CD4-positive, alpha-beta memory T cell (primary cell): Measurements from ENCODE around the gene TNFSF11. TPM values are rescaled to one million over a fixed set of nuclear protein-coding genes. Genes with fewer than 3 reads are reported as not detected.
A peak's percentile ranks its signal among the peaks of the same experiment; 100 is the strongest.

ENCODE experiments used
- CTCF ChIA-PET: fragments of 350-600 bp; sonication (Branson Sonifier 250); formaldehyde crosslinking; loops from one replicate; lab custom pipeline; 2021; ENCODE audit warnings: inconsistent platforms; ENCODE audit not compliant: partially characterized antibody; lab: Charles Lee
- POLR2A ChIA-PET: fragments of 350-600 bp; sonication (Branson Sonifier 250); formaldehyde crosslinking; loops from one replicate; lab custom pipeline; 2021; ENCODE audit not compliant: partially characterized antibody; lab: Charles Lee
- DNase-seq, 5 donors: peaks; one replicate each; pipeline versions ENCODE4 v3.0.0 to v3.0.0-alpha.2; 2020 to 2022; ENCODE audit warnings: mixed read lengths in 1 of 5
- H3K27ac ChIP-seq: one replicate; pipeline ENCODE4 v1.7.0; 2013; ENCODE audit warnings: low read depth, low read length
- H3K27me3 ChIP-seq: 2 replicates; pipeline ENCODE4 v1.7.0; 2013; ENCODE audit warnings: mild to moderate bottlenecking, low read length, moderate library complexity; ENCODE audit not compliant: insufficient read depth
- H3K36me3 ChIP-seq: 2 replicates; pipeline ENCODE4 v1.7.0; 2013; ENCODE audit warnings: mild to moderate bottlenecking, low read length, moderate library complexity; ENCODE audit not compliant: insufficient read depth
- H3K4me1 ChIP-seq: 2 replicates; pipeline ENCODE4 v1.7.0; 2013; ENCODE audit warnings: mild to moderate bottlenecking, low read length, moderate library complexity; ENCODE audit not compliant: insufficient read depth
- H3K4me3 ChIP-seq, 2 donors: one replicate each; pipeline ENCODE4 v1.7.0; 2013; ENCODE audit warnings: low read length in 2 of 2, mild to moderate bottlenecking in 1 of 2
- H3K9me3 ChIP-seq, 2 donors: one replicate each; pipeline ENCODE4 v1.7.0; 2013; ENCODE audit warnings: low read length in 2 of 2, control low read depth in 1 of 2; ENCODE audit not compliant: control insufficient read depth in 1 of 2
- H3K27ac Mint-ChIP-seq, 7 donors: one replicate each; pipeline ENCODE4 v1.8.0; 2020 to 2021; ENCODE audit warnings: mixed read lengths in 7 of 7, mild to moderate bottlenecking in 6 of 7, inconsistent platforms in 3 of 7, moderate library complexity in 3 of 7
- H3K27me3 Mint-ChIP-seq, 2 donors: one replicate each; pipeline ENCODE4 v1.8.0; 2020 to 2021; ENCODE audit warnings: mixed read lengths in 2 of 2
- H3K36me3 Mint-ChIP-seq, 2 donors: one replicate each; pipeline ENCODE4 v1.8.0; 2020 to 2021; ENCODE audit warnings: mixed read lengths in 2 of 2, inconsistent platforms in 1 of 2, mild to moderate bottlenecking in 1 of 2
- H3K4me1 Mint-ChIP-seq, 4 donors: one replicate each; pipeline ENCODE4 v1.8.0; 2020 to 2021; ENCODE audit warnings: mixed read lengths in 4 of 4, mild to moderate bottlenecking in 1 of 4
- H3K4me3 Mint-ChIP-seq, 8 donors: one replicate each; pipeline ENCODE4 v1.8.0; 2020 to 2021; ENCODE audit warnings: mixed read lengths in 8 of 8, mild to moderate bottlenecking in 7 of 8, moderate library complexity in 6 of 8, inconsistent platforms in 3 of 8
- H3K9me3 Mint-ChIP-seq, 8 donors: one replicate each; pipeline ENCODE4 v1.8.0; 2020 to 2021; ENCODE audit warnings: mixed read lengths in 8 of 8, mild to moderate bottlenecking in 5 of 8, inconsistent platforms in 3 of 8, moderate library complexity in 1 of 8
- intact Hi-C: fragments of 100-400 bp; cut with micrococcal nuclease; formaldehyde crosslinking; loops from one replicate; pipeline ENCODE4 v1.15.1; 2023
- polyA plus RNA-seq, 2 donors: library from polyadenylated mRNA; unstranded; fragments of 300-500 nt; fragmentation: Illumina TruSeq; gene quantifications; one replicate each; pipeline ENCODE4 v1.2.3, GENCODE V29; 2021
- total RNA-seq, 2 experiments: library from RNA; stranded (reverse); gene quantifications; one replicate each; pipeline ENCODE4 v1.2.3, GENCODE V29; 2021

Gene TNFSF11
- total and polyA plus RNA-seq, 4 experiments from 2014 or later = 0.18 to 0.38 (median 0.33) TPM

DNA sequence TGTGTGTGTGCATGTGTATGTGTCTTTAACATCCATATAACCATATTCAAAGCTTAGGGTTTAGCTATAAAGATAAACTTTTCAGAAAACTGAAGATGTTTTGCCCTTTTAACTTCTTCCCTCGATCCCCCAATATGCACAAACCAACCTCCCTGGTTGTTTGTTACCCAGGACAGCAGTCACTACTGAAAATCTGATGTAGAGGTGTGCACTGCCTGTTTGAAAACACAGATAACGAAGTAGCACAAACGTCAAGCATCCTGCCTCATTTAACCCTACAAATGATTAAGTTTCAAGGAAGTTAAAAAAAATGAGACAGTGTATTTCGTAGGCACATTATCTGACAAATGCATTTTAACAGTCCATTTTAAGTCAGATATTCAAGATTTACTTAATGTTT lies 3.6 kb downstream of the TNFSF11 start:
- H3K9me3 Mint-ChIP-seq = no peaks in the 10 kb centered on the region
- no peaks in the 10 kb centered on the region for H3K9me3 ChIP-seq
- intact Hi-C loops = no loop called here
- DNase-seq = peak in 1 of 5 donors; percentile 8
- H3K27me3 ChIP-seq = no peaks in the 10 kb centered on the region
- H3K27me3 Mint-ChIP-seq = peaks cover 7 to 12% of the 10 kb centered on the region in 2 donors
- H3K4me1 Mint-ChIP-seq = peaks cover 12 to 36% (median 24%) of the 10 kb centered on the region in 4 donors
- peaks cover 12% of the 10 kb centered on the region for H3K4me1 ChIP-seq
- CTCF ChIA-PET = no interaction called here
- H3K4me3 ChIP-seq = no peak overlapping the region
- peak overlapping the region in 4 of 8 donors; percentile 5 to 36 (median 13) for H3K4me3 Mint-ChIP-seq
- POLR2A ChIA-PET = no interaction called here
- H3K27ac Mint-ChIP-seq = no peak overlapping the region
- H3K27ac ChIP-seq = no peak overlapping the region
- no peaks in the 10 kb centered on the region for H3K36me3 Mint-ChIP-seq
- H3K36me3 ChIP-seq = no peaks in the 10 kb centered on the region

- Histone ChIP-seq H3K4me1 (peaks cover 5% of the 10 kb centered on the region), H3K9me3 (no peaks in the 10 kb centered on the region), H3K4me3 (no peak overlapping the region), H3K27me3 (no peaks in the 10 kb centered on the region), H3K36me3 (no peaks in the 10 kb centered on the region), H3K27ac (no peak overlapping the region)
- intact Hi-C loops = no loop called here
- Mint-ChIP-seq H3K27ac (no peak overlapping the region), H3K4me1 (peaks cover 3 to 21% (median 10%) of the 10 kb centered on the region in 4 donors), H3K36me3 (no peaks in the 10 kb centered on the region), H3K27me3 (peaks cover 5 to 7% of the 10 kb centered on the region in 2 donors), H3K4me3 (no peak overlapping the region), H3K9me3 (no peaks in the 10 kb centered on the region)
- POLR2A ChIA-PET = no interaction called here
- CTCF ChIA-PET = interaction anchor here (6.1 kb wide), 1 partner anchor 15 kb away, joined by 27 read pairs; no protein-coding TSS in a partner anchor
- no peak for DNase-seq
Measured at GRCh38 chr13:42580644-42581043, 6.7 kb downstream of the TNFSF11 start.

- Histone ChIP-seq H3K27ac (no peak overlapping the region), H3K4me1 (no peaks in the 10 kb centered on the region), H3K27me3 (no peaks in the 10 kb centered on the region), H3K4me3 (no peak overlapping the region), H3K36me3 (no peaks in the 10 kb centered on the region), H3K9me3 (no peaks in the 10 kb centered on the region)
- no peak for DNase-seq
- peaks cover 0 to 13% (median 5%) of the 10 kb centered on the region in 4 donors for H3K4me1 Mint-ChIP-seq
- no peaks in the 10 kb centered on the region for H3K36me3 Mint-ChIP-seq
- ChIA-PET CTCF (interaction anchor here (6.1 kb wide), 1 partner anchor 14 kb away, joined by 27 read pairs; no protein-coding TSS in a partner anchor), POLR2A (no interaction called here)
- no peaks in the 10 kb centered on the region for H3K9me3 Mint-ChIP-seq
- no peak overlapping the region for H3K27ac Mint-ChIP-seq
- intact Hi-C loops = no loop called here
- H3K4me3 Mint-ChIP-seq = no peak overlapping the region
- H3K27me3 Mint-ChIP-seq = peaks cover 5 to 7% of the 10 kb centered on the region in 2 donors
Measured at GRCh38 chr13:42581427-42581826, 7.5 kb downstream of the TNFSF11 start.

DNA sequence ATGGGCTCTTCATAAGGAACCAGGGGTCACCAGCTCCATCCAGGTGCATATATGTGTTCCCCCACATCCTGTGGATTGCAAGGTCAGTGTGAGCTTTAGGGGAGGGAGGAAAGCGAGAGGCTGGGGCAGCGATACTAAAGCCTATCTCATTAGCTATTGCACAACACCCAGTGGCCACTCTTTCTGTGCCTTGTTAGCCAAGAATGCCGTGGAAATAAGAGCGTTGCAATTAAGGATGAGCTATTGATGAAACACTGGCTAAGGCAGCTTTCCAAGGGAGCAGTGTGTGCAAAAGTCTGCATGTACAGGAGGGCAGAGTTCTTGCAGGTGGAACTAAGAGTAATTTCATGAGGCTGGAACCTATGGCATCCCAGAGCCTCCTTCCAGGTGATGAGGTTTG lies 17.6 kb downstream of the TNFSF11 start:
- no peak overlapping the region for H3K27ac ChIP-seq
- ChIA-PET POLR2A (no interaction called here), CTCF (interaction anchor here (0.7 to 4.8 kb wide), 2 partner anchors 11 to 1212 kb away, joined by 3 to 26 read pairs; no protein-coding TSS in a partner anchor)
- H3K9me3 ChIP-seq = no peaks in the 10 kb centered on the region
- no peak for DNase-seq
- no peak overlapping the region for H3K4me3 Mint-ChIP-seq
- H3K4me3 ChIP-seq = no peak overlapping the region
- intact Hi-C loops = no loop called here
- H3K4me1 Mint-ChIP-seq = peaks cover 0 to 2% (median under 1%) of the 10 kb centered on the region in 4 donors
- no peaks in the 10 kb centered on the region for H3K9me3 Mint-ChIP-seq
- H3K27me3 ChIP-seq = no peaks in the 10 kb centered on the region
- H3K27me3 Mint-ChIP-seq = peaks cover 0 to 4% of the 10 kb centered on the region in 2 donors
- no peaks in the 10 kb centered on the region for H3K4me1 ChIP-seq
- H3K36me3 ChIP-seq = no peaks in the 10 kb centered on the region
- H3K36me3 Mint-ChIP-seq = no peaks in the 10 kb centered on the region
- no peak overlapping the region for H3K27ac Mint-ChIP-seq

DNA sequence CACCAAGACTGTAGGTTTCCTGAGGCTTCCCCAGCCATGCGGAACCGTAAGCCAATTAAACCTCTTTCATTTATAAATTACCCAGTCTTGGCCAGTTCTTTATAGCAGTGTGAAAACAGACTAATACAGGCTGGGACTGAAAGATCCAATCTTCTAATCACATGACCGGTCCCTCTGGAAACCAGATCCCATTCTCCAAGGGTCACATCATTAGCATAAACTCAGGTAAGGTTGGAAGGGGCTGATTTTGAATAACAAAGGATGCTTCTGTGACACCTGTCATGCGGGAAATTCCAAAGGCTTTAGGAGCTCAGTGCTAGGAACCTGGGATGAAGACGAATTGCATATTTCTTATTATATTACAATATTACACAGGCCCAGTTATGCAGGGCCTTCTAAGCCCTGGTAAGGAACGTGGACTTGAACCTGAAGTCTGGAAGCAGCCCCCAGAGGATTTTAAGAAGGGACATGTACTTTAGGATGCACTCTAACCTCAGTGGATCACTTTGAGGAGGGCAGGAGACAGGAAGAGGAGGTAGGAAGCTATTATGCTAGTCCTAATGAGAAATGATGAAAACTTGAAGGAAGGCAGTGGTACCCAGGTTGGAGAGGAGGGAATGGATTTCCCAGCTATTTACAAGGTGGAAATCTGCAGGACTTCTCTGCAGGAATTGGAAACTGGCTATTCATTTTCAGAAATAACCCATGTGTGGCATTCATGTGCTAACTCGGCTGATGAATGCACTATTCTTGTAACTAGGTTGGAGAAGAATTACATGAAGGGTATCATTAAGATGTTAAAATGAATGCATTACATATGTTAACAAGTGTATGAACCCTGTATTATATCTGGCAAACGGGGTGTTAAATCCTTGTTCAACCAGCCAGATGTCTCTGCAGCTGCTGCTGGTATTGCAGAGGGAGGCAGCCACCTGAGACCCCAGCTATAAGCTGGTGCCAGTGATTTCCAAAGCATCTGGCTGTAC lies 19.3 kb downstream of the TNFSF11 start:
- POLR2A ChIA-PET = no interaction called here
- Histone ChIP-seq H3K9me3 (no peaks in the 10 kb centered on the region), H3K4me3 (no peak overlapping the region), H3K4me1 (no peaks in the 10 kb centered on the region), H3K27me3 (no peaks in the 10 kb centered on the region), H3K27ac (no peak overlapping the region), H3K36me3 (no peaks in the 10 kb centered on the region)
- Mint-ChIP-seq H3K36me3 (no peaks in the 10 kb centered on the region), H3K4me1 (peaks cover 0 to 2% (median under 1%) of the 10 kb centered on the region in 4 donors), H3K27ac (no peak overlapping the region), H3K9me3 (no peaks in the 10 kb centered on the region), H3K27me3 (peaks cover 0 to 2% of the 10 kb centered on the region in 2 donors), H3K4me3 (no peak overlapping the region)
- CTCF ChIA-PET = interaction anchor here (1.2 to 5.5 kb wide), 4 partner anchors 12 to 1210 kb away, joined by 3 to 27 read pairs (median 26); no protein-coding TSS in a partner anchor
- no peak for DNase-seq
- intact Hi-C loops = no loop called here

DNA sequence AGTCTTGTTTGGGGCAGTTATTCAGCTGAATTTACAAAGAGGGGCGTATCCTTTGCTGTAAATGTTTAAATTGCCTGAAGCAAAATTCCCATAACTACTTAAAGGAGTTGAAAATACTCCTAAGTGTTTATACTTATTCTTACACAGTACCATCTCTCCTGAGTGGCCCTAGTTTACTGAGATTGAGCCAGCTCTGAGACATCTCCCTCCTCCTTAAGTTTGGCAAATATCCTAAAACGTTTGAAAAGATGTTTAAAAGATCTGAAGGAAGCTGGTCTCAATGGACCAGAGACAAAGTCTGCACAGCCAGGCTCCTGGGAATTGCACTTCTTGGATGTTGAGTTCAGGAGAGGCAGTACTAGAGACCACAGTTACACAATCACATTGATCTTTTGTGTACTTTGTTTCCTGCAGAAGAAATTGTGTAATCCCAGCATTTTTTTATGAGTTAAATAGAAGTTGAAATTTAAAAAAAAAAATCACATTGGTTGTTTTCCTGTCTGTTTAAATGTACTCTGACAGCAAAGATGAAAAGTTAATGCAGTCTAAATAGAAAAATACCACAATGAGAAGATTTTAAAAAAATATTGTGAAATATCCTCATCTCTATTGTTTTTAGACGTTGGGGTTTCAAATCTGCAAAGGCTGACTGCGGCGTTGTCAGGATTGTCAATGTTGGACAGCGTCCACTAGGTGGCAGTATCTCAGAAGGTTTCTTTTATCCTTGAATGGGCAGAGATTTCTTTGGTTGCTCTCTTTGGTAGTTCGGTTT lies 20.7 kb downstream of the TNFSF11 start:
- H3K27me3 ChIP-seq = no peaks in the 10 kb centered on the region
- peaks cover 0 to 2% (median under 1%) of the 10 kb centered on the region in 4 donors for H3K4me1 Mint-ChIP-seq
- H3K4me3 Mint-ChIP-seq = no peak overlapping the region
- no peak overlapping the region for H3K27ac ChIP-seq
- POLR2A ChIA-PET = no interaction called here
- no peaks in the 10 kb centered on the region for H3K9me3 Mint-ChIP-seq
- H3K27me3 Mint-ChIP-seq = peaks cover 0 to 2% of the 10 kb centered on the region in 2 donors
- DNase-seq = peak; percentile 23 to 43 (median 38)
- no peak overlapping the region for H3K27ac Mint-ChIP-seq
- CTCF ChIA-PET = interaction anchor here (0.9 to 5.5 kb wide), 17 partner anchors 9 to 1279 kb away, joined by 3 to 27 read pairs (median 5); no protein-coding TSS in a partner anchor
- H3K4me1 ChIP-seq = no peaks in the 10 kb centered on the region
- no peaks in the 10 kb centered on the region for H3K36me3 Mint-ChIP-seq
- no peak overlapping the region for H3K4me3 ChIP-seq
- H3K9me3 ChIP-seq = no peaks in the 10 kb centered on the region
- intact Hi-C loops = loop anchor here (1.0 kb wide), 3 partner anchors 240 to 1280 kb away; no protein-coding TSS in a partner anchor
- no peaks in the 10 kb centered on the region for H3K36me3 ChIP-seq
